K562 (cell line): ENCODE results near the gene SMURF1. TPM values are rescaled to one million over a fixed set of nuclear protein-coding genes. Genes with fewer than 3 reads are reported as not detected.

Source experiments
- ATAC-seq: fragments of 200-7000 bp; cut with Tn5 transposase; 3 replicates; pipeline ENCODE4 v1.9.1; 2020; ENCODE audit warnings: moderate library complexity
- BruUV-seq: library from RNA; stranded (reverse); fragments of 400-500 nt; replicated peaks from 2 replicates; lab custom pipeline; 2021; lab: Mats Ljungman, UMichigan
- CTCF ChIA-PET: fragments of 300-600 bp; formaldehyde crosslinking; extraction: SDS; loops from one replicate; lab custom pipeline; 2021; ENCODE audit warnings: low intra/inter-chr PET ratio; lab: Yijun Ruan, JAX
- POLR2A ChIA-PET: fragments of 300-600, 350-650 bp; sonication (Branson Sonifier 250); formaldehyde crosslinking; extraction: SDS; loops from one replicate; lab custom pipeline; 2021; ENCODE audit warnings: antibody characterized with exemption, inconsistent platforms; lab: Yijun Ruan, JAX
- DNase-seq, 4 experiments: peaks; one replicate each; pipeline versions ENCODE4 v3.0.0 to v3.0.0-alpha.2; 2011 to 2018; ENCODE audit warnings: low spot score in 3 of 4, mixed read lengths in 3 of 4; ENCODE audit errors: extremely low read depth in 1 of 4
- FAIRE-seq: peaks from 2 replicates; lab custom pipeline; 2011; peaks lifted over from hg19 to GRCh38; lab: Jason Lieb, UNC
- H2AFZ ChIP-seq: 2 replicates; pipeline ENCODE4 v1.6.0; 2011; ENCODE audit warnings: low read depth, low read length, control low read depth, inconsistent platforms
- H3K27ac ChIP-seq: fragments of 200-600 bp; 3 replicates; pipeline ENCODE4 v1.8.0; 2011; ENCODE audit warnings: low read depth, mild to moderate bottlenecking, control low read depth, inconsistent platforms, low read length, moderate library complexity, mixed read lengths; ENCODE audit errors: extremely low read depth
- H3K27me3 ChIP-seq, 2 experiments: fragments of 300-600 bp in 1 of 2; 2 replicates in 1 of 2; 3 replicates in 1 of 2; pipeline versions ENCODE4 v1.6.0 to v1.8.0; 2011; ENCODE audit warnings: inconsistent platforms in 2 of 2, low read length in 2 of 2, mild to moderate bottlenecking in 1 of 2, mixed read lengths in 1 of 2, moderate library complexity in 1 of 2; ENCODE audit not compliant: control insufficient read depth in 2 of 2, insufficient read depth in 2 of 2
- H3K36me3 ChIP-seq: fragments of 300-600 bp; 3 replicates; pipeline ENCODE4 v1.8.0; 2011; ENCODE audit warnings: mild to moderate bottlenecking, low read length, inconsistent platforms; ENCODE audit not compliant: control insufficient read depth, insufficient read depth
- H3K4me1 ChIP-seq, 2 experiments: fragments of 200-600 bp in 1 of 2; replicated peaks in 1 of 2; 2 replicates in 1 of 2; 3 replicates in 1 of 2; pipeline versions ENCODE4 v1.5.1 to v1.8.0; 2011; ENCODE audit warnings: inconsistent platforms in 2 of 2, low read length in 2 of 2, mild to moderate bottlenecking in 1 of 2, mixed read lengths in 1 of 2, moderate library complexity in 1 of 2; ENCODE audit not compliant: control insufficient read depth in 2 of 2, insufficient read depth in 2 of 2
- H3K4me2 ChIP-seq: 2 replicates; pipeline ENCODE4 v1.6.1; 2011; ENCODE audit warnings: low read length, control low read depth, inconsistent platforms, mixed read lengths; ENCODE audit not compliant: insufficient read depth
- H3K4me3 ChIP-seq: fragments of 200-600 bp; sonication (generic), shearing (Covaris generic); 2 replicates; pipeline ENCODE4 v1.5.1; 2016; ENCODE audit warnings: control low read depth, inconsistent platforms
- H3K79me2 ChIP-seq: fragments of 200-600 bp; 3 replicates; pipeline ENCODE4 v1.8.0; 2011; ENCODE audit warnings: low read length, inconsistent platforms; ENCODE audit not compliant: control insufficient read depth, insufficient read depth
- H3K9ac ChIP-seq, 2 experiments: 2 replicates each; pipeline versions ENCODE4 v1.6.0 to v1.6.1; 2011; ENCODE audit warnings: low read depth in 2 of 2, low read length in 2 of 2, control low read depth in 1 of 2, inconsistent platforms in 1 of 2, mild to moderate bottlenecking in 1 of 2, mixed read lengths in 1 of 2; ENCODE audit not compliant: insufficient read depth in 1 of 2
- H3K9me1 ChIP-seq: one replicate; pipeline ENCODE4 v1.6.0; 2011; ENCODE audit warnings: inconsistent platforms, mild to moderate bottlenecking, low read length, moderate library complexity; ENCODE audit not compliant: control insufficient read depth, insufficient read depth
- H3K9me3 ChIP-seq: replicated peaks from 2 replicates; pipeline ENCODE4 v1.5.1; 2011; ENCODE audit warnings: low read depth, low read length, inconsistent platforms; ENCODE audit not compliant: control insufficient read depth, insufficient read depth
- H4K20me1 ChIP-seq: replicated peaks from 2 replicates; pipeline ENCODE4 v1.6.1; 2011; ENCODE audit warnings: low read length, inconsistent platforms, mixed read lengths; ENCODE audit not compliant: control insufficient read depth, insufficient read depth
- POLR2G ChIP-seq: fragments of 200-400 bp; formaldehyde crosslinking; IDR thresholded peaks from 2 replicates; pipeline ENCODE4 v1.6.1; 2017; ENCODE audit warnings: low read depth, mild to moderate bottlenecking, antibody characterized with exemption, low read length, moderate library complexity
- ZNF280B ChIP-seq: fragments of 250-450 bp; sonication (Bioruptor Pico); IDR thresholded peaks from 2 replicates; pipeline ENCODE4 v1.5.1; 2021; ENCODE audit warnings: mild to moderate bottlenecking
- WGBS: fragments of 100-300 bp; shearing (Covaris generic); methylation state at CpG from one replicate; pipeline ENCODE4 v1.1.6; 2016; ENCODE audit warnings: low coverage, mixed read lengths; ENCODE audit not compliant: insufficient coverage; ENCODE audit errors: missing lambda C conversion rate; 5-methylcytosine and 5-hydroxymethylcytosine counted together
- in situ Hi-C: fragments of 300-500 bp; cut with MboI; formaldehyde crosslinking; loops from 4 replicates; pipeline ENCODE4 v1.15.0; 2018; ENCODE audit warnings: inconsistent platforms, mixed read lengths
- intact Hi-C: fragments of 100-400 bp; cut with micrococcal nuclease; formaldehyde crosslinking; loops from 2 replicates; pipeline ENCODE4 v1.14.2; 2022
- polyA plus RNA-seq, 8 experiments: library from polyadenylated mRNA; depleted of rRNA in 4 of 8; stranded (reverse) in 5 of 8; unstranded in 3 of 8; fragments of >200 nt; fragmentation: Nextera tagmentation in 2 of 8; fragmentation: Illumina TruSeq in 1 of 8; extraction: Ambion mirVana in 2 of 8; extraction: Trizol in 1 of 8; gene quantifications; 2 replicates each; pipeline versions ENCODE4 v1.2.1 to v1.2.3, GENCODE V29; 2011 to 2014; ENCODE audit warnings: inconsistent platforms in 1 of 8, missing spikeins in 1 of 8
- total RNA-seq, 7 experiments: library from RNA; depleted of rRNA in 6 of 7; stranded (reverse); fragments of >200 nt in 6 of 7; fragmentation: Illumina TruSeq in 2 of 7; extraction: Trizol in 2 of 7; gene quantifications; 2 replicates each; pipeline versions ENCODE4 v1.2.1 to v1.2.3, GENCODE V29; 2011 to 2021; ENCODE audit warnings: low replicate concordance in 1 of 7

The SMURF1 gene
- total and polyA plus RNA-seq, 9 of the 15 experiments (the other 6 are each of a cell fraction or from before 2014, with no cell fraction given), result 1.0 to 20.1 (median 12.6) TPM

GRCh38 chr7:99028261-99028973 is 115.5 kb downstream of the SMURF1 start:
- ChIA-PET POLR2A (interaction anchor here (0.7 kb wide), 1 partner anchor 11 kb away, joined by 3 read pairs; no protein-coding TSS in a partner anchor), CTCF (no interaction called here)
- no peak overlapping the region for H3K4me2 ChIP-seq
- H4K20me1 ChIP-seq, result no peaks in the 10 kb centered on the region
- H3K36me3 ChIP-seq, result peaks cover 55% of the 10 kb centered on the region; the same call in 2 of the 3 replicates
- no peak overlapping the region for H3K4me3 ChIP-seq
- H3K4me1 ChIP-seq, result no peaks in the 10 kb centered on the region
- ATAC-seq, result no peak; the same call in 2 of the 3 replicates
- H3K9me3 ChIP-seq, result no peaks in the 10 kb centered on the region
- intact Hi-C loops (no loop called here), in situ Hi-C loops (no loop called here)
- BruUV-seq, result no TSS peak
- no peak overlapping the region for H2AFZ ChIP-seq
- no peak for FAIRE-seq
- 93% methylated on average over 27 of the region's 27 CpGs for WGBS
- H3K9ac ChIP-seq, result no peak overlapping the region
- H3K27me3 ChIP-seq, result no peaks in the 10 kb centered on the region
- no peak for DNase-seq
- no peaks in the 10 kb centered on the region for H3K9me1 ChIP-seq
- no peak overlapping the region for H3K27ac ChIP-seq
- no peak for TF ChIP-seq ZNF280B (CRISPR knock-in tag)
- TF ChIP-seq POLR2G, result 0 out of 2 replicates have a peak, but pooled peaks have one; percentile 14
- H3K79me2 ChIP-seq, result no peaks in the 10 kb centered on the region
